Left colon (tissue), 2 donors: ENCODE data around the gene TPT1. TPM values are rescaled to one million over a fixed set of nuclear protein-coding genes. Genes with fewer than 3 reads are reported as not detected.
A peak's percentile ranks its signal among the peaks of the same experiment; 100 is the strongest.

Experiments used
- ATAC-seq: fragments of 200-7000 bp; cut with Tn5 transposase; one replicate; pipeline ENCODE4 v1.9.1; 2020; ENCODE audit warnings: mild to moderate bottlenecking, moderate library complexity
- DNase-seq, 2 donors: peaks; one replicate each; pipeline ENCODE4 v3.0.0-alpha.2; 2020
- intact Hi-C, 2 donors: fragments of 100-400 bp; cut with DNase I in 1 of 2; cut with micrococcal nuclease in 1 of 2; formaldehyde crosslinking; loops; one replicate each; pipeline versions ENCODE4 v1.11.2 to v1.14.0; 2022; cut with DNase I, micrococcal nuclease
- total RNA-seq, 2 donors: library from RNA; stranded (reverse); fragmentation: NEBNext Ultra II Directional; extraction: Animal tissue kit (Norgen Biotek cat#: 25700); gene quantifications; one replicate each; pipeline ENCODE4 v1.2.1, GENCODE V29; 2021
- donor health status: DM: no; HTN: no; CAD: no.
- donor health status: DM: yes; HTN: yes; CAD: no.

The TPT1 gene
- total RNA-seq, 2 donors from 2014 or later = 3,363 to 4,788 TPM

DNA sequence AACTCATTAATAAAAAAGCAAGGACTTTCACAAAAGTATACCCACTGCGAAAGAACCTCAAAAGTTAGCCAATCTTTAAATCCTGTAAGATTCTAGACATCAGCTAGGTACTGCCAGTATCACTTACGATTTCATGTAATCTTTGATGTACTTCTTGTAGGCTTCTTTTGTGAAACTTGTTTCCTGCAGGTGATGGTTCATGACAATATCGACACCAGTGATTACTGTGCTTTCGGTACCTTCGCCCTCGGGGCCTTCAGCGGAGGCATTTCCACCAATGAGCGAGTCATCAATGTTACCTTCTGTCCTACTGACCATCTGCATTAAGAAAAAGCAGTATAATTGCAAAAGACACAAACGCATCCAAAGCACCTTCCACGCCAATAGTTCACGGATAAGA lies 1.1 kb downstream of the TPT1 start:
- DNase-seq (peak in 1 of 2 donors; percentile 26), ATAC-seq (no peak)
- intact Hi-C loops = no loop called here

DNA sequence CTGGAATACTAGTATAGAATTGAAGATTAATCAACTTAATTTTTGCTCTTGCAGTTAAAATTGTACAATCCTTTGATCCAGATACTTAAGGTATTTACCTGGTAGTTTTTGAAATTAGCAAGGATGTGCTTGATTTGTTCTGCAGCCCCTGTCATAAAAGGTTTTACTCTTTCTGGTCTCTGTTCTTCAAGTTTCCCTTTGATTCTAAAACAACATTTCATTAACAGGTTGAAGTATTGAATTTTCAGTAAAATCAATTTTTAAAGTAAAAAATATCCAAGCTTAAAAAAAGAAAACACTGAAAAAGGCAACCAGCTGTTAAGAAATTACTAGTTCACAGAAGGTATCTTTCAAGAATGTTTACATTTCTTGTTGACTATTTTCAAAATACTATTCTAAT lies 1.6 kb downstream of the TPT1 start:
- DNase-seq (no peak), ATAC-seq (no peak)
- intact Hi-C loops = no loop called here

DNA sequence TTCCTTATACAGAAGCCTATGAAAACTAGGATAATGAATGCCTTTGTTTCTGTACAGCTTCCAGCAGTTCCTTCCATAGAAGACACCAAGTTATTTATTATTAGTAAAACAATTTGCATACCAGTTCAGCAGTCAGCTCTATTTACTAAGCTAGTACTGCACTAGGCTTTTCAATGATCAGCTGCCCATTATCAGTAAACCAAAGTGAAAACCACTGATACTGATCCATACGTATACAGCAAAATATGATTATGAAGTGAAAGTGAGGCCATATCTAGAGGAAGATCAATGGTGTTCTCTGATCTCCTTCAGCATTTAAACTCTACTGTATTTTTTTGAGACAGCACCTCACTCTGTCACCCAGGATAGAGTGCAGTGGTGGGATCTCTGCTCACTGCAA lies 3.2 kb downstream of the TPT1 start:
- ATAC-seq (no peak), DNase-seq (no peak)
- intact Hi-C loops = no loop called here

DNA sequence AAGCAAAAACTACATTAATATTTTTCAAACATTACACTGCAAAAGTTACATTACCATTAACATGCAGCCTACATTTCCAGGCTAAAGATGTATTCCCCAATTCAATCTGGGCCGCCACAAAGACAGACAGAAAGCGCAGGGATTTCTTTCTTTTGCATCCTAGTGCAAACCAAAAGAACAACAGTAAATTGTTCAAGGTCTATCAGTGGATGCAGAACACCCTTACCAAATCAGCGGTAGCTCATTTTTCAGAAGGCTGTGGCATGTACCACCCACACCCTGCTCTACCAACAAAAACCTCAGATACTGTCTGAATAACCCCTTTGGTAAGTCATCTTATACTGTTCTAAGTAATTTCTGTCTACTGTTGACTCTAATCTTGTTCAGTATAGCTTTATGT lies 3.6 kb downstream of the TPT1 start:
- intact Hi-C loops = no loop called here
- DNase-seq = no peak

GRCh38 chr13:45336025-45336800 lies 4.8 kb downstream of the TPT1 start:
- no peak for DNase-seq
- ATAC-seq = no peak
- intact Hi-C loops = no loop called here

More for the DNA sequence above, 3.6 kb downstream of the TPT1 start:
- ATAC-seq = no peak

GRCh38 chr13:45335397-45336024 lies 5.5 kb downstream of the TPT1 start:
- ATAC-seq (no peak), DNase-seq (no peak)
- intact Hi-C loops = no loop called here

DNA sequence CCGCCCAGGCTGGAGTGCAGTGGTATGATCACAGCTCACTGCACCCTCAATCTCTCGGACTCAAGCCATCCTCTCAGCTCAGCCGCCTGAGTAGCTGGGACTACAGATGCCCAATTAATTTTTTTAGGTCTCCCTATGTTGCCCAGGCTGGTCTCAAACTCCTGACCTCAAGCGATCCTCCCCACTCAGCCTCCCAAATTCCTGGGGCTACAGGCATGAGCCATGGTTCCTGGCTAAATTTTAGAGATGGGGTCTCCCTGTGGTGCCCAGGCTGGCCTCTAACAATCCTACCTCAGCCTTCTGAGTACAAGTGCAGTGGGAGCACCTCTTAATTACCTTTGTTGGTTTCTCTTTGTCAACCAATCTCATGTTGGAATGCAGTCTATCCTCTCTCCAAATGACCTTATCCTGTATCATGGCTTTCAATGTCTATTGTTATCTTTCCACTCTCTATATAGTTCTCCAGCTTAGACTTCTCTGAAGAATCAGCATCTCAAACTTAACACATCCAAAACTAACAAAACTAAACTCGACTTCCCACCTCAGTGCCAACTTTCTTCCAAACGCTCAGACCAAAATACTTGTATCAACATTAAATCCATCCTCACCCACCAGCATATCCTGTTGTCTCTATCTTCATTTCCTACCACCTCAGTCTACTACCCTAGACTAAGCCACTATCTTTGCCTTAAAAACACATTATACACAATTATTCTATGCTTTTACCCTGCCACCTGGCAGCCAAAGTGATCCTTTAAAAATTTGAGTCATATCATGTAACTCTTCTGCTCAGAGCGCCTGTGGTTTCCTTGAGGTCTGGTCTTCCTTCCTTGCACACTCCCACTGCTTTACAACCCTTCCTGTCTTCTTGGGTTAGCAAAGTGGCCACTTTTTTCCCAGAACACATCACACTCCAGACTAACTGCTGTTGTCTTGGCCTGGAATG lies 6.7 kb downstream of the TPT1 start:
- ATAC-seq (no peak), DNase-seq (no peak)
- intact Hi-C loops = no loop called here

GRCh38 chr13:45333251-45333976 lies 7.6 kb downstream of the TPT1 start:
- no peak for DNase-seq
- intact Hi-C loops = no loop called here
- ATAC-seq = no peak

GRCh38 chr13:45332831-45333219 lies 8.2 kb downstream of the TPT1 start:
- no peak for ATAC-seq
- intact Hi-C loops = no loop called here

DNA sequence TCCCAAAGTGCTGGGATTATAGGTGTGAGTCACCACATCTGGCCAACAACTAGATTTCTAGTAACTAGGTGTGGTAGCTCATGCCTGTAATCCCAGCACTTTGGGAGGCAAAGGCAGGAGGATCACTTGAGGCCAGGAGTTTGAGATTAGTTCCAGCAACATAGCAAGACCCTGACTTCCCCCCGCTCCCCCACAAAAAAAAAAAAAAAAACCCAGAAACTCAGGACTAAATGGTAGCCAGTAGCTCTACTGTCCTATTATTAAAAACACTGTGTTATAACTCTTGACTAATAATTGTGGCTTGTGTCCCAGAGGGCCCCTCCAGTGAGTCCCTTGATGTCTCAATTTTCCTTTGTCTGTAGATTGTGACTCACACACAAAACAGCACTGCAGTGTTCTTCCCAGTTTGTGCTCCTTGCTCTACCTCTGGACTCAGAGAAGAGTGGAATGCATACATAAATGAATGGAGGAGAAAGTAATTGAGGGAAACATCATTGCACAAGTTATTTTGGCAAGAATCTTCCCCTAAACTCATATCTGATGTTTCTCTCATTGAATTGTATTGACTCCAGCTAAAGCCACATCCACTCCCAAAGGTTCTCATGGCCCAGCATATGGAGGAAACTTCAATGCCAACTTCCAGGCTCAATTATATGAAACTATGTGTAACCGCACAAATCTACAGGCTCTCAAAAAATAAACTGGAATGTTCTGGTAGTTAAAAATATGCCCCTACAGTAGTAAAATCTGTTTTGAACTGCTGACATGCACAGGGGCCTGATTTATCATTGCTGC lies 8.8 kb downstream of the TPT1 start:
- ATAC-seq (peak; percentile 14), DNase-seq (no peak)
- intact Hi-C loops = no loop called here

More at GRCh38 chr13:45332831-45333219, 8.2 kb downstream of the TPT1 start:
- no peak for DNase-seq

GRCh38 chr13:45331692-45332035 lies 9.3 kb downstream of the TPT1 start:
- intact Hi-C loops = no loop called here
- ATAC-seq = no peak

GRCh38 chr13:45331123-45331619 lies 9.8 kb downstream of the TPT1 start:
- DNase-seq (no peak), ATAC-seq (no peak)
- intact Hi-C loops = no loop called here

More at GRCh38 chr13:45331692-45332035, 9.3 kb downstream of the TPT1 start:
- no peak for DNase-seq

- ATAC-seq = no peak
- intact Hi-C loops = no loop called here
Measured at GRCh38 chr13:45328661-45329111, 12.3 kb downstream of the TPT1 start.

DNA sequence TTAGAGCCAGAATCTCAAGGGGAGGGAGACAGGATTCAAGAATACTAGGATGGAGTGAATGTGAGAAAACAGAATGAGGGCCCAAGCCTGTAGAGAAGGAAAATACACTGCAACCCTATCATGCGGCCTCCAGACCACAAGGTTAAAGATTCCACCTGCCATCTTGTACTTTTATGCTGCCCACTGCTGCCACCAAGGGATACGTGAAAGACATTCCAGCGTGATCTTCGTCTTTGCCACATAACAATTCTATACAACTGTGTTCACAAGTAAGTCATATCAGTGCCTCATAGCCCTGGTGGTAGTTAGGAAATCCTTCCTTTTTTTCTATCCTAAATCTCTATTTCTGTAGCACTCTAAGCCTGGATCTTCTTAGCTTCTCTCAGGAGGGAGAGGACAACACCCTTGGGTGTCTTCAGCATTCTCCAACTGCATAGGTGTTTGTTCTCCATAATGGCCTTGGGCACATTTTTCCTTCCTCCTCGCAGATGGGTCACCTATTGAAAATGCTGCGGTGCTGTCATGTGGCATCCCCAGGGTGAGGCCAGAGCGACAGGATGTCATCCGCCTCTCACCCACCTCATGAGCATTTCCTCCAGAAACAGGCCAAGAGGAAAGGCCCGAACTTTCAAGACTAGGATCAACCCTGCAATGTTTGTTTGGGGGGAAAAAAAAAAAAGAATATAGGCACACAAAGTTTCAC lies 13.6 kb downstream of the TPT1 start:
- intact Hi-C loops = no loop called here
- no peak for DNase-seq
- ATAC-seq = no peak

More at GRCh38 chr13:45328661-45329111, 12.3 kb downstream of the TPT1 start:
- no peak for DNase-seq

DNA sequence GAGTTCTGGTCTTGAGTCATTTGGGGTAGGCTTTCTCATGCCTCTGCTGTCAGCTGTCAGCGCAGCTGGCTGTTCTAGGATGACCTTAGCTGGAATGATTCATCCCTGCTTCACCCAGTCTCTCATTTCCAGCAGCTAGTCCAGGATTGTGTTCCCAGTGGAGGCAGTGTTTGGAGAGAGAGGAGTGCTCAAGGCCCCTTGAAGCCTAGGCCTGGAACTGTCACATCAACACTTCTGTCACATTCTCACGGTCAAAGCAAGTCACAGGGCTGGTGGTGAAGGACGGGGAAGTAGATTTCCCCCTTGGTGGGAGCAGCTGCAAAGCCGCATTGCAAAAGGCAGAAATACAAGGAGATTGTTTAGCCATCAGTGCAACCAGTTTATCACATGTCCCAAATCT lies 15.2 kb downstream of the TPT1 start:
- intact Hi-C loops = no loop called here
- DNase-seq = no peak
- ATAC-seq = peak; percentile 10

DNA sequence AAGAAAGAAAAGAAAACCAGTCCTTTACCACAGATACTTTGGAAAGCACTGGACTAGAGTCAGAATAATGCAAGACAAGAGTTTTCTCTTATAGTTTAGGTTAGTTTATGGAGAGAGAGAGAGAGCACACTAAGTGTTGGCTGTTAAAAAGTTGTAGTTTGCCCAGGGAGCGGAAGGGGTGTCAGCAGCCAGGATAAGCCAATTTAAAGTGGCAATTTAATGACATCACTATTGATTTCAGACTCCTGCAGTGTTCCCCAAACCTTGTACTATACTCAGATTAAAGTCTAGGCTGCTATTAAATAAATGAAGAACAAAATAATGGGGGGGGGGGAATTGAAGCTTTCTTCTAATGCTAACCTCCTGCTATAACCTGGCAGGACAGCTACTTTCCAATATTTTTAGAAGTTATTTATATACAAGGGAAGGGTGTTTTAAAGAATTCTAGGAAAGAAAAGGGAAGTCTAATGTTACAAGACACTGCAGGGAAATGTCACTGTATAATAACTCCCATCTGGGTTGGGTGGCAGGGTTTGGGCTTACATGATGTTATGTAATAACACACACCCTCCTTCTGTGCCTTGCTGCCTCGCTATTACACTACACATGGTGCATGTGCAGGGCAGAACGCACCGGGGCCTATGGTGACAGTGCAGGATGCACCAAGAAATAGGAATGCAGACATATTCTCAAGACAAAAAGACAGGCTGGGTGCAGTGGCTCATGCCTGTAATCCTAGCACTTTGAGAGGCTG lies 19.9 kb downstream of the TPT1 start:
- DNase-seq = no peak
- ATAC-seq = no peak
- intact Hi-C loops = no loop called here

- ATAC-seq (no peak), DNase-seq (no peak)
- intact Hi-C loops = no loop called here
Measured at GRCh38 chr13:45316996-45317395, 24.0 kb downstream of the TPT1 start.
